Measurements from ENCODE around the gene OR10G7. TPM values are rescaled to one million over a fixed set of nuclear protein-coding genes. Genes with fewer than 3 reads are reported as not detected.

Gene OR10G7
- total and polyA plus RNA-seq, 2 of the 13 experiments (the other 11 are each of a cell fraction or from before 2014, with no cell fraction given), result not detected

GRCh38 chr11:124079631-124080326 is 38.7 kb upstream of the OR10G7 start:
- DNase-seq (ENCODE audit: low spot score) (no peak), ATAC-seq (no peak), FAIRE-seq (no peak)
- Histone ChIP-seq H3K9me3 (ENCODE audit: low read length) (no peaks in the 10 kb centered on the region), H3K4me3 (replicated peaks in 1 of 3; ENCODE audit: insufficient read depth in 1 of 3, low read depth in 2 of 3, low read length in 3 of 3) (no peak overlapping the region), H3K79me2 (ENCODE audit: insufficient read depth, low read length) (no peaks in the 10 kb centered on the region), H3K27ac (ENCODE audit: extremely low read length, insufficient read depth, low read length) (no peak overlapping the region), H2AFZ (ENCODE audit: low read length) (no peak overlapping the region), H3K4me2 (ENCODE audit: low read depth, low read length) (no peak overlapping the region), H4K20me1 (ENCODE audit: insufficient read depth, low read length) (no peaks in the 10 kb centered on the region), H3K9ac (ENCODE audit: insufficient read depth, low read depth, low read length) (no peak overlapping the region), H3K27me3 (ENCODE audit: control insufficient read depth in 1 of 2, insufficient read depth in 2 of 2, low read length in 2 of 2) (peaks cover 7 to 18% of the 10 kb centered on the region in 2 experiments; a peak in 4 of 5 replicates), H3K36me3 (replicated peaks in 1 of 2; ENCODE audit: control insufficient read depth in 1 of 2, insufficient read depth in 2 of 2, low read length in 2 of 2) (no peaks in the 10 kb centered on the region), H3K4me1 (ENCODE audit: insufficient read depth, low read length) (0 out of 2 replicates have a peak, but pooled peaks cover 9% of the 10 kb centered on the region)
- CTCF ChIA-PET (ENCODE audit: low intra/inter-chr PET ratio, low total read pairs), result no interaction called here
- TF ChIP-seq ZBTB49 (CRISPR knock-in tag; IDR thresholded peaks at IDR 0.05; ENCODE audit: borderline replicate concordance) (no peak), ZBTB20 (CRISPR knock-in tag; IDR thresholded peaks at IDR 0.05; ENCODE audit: borderline replicate concordance, low read depth) (no peak), FOXK2 (IDR thresholded peaks at IDR 0.05) (no peak), ZGPAT (CRISPR knock-in tag; IDR thresholded peaks at IDR 0.05) (no peak), PRPF4 (IDR thresholded peaks at IDR 0.05; ENCODE audit: low read depth, low read length, poor library complexity, severe bottlenecking) (no peak), ZNF761 (CRISPR knock-in tag; conservative IDR thresholded peaks at IDR 0.05) (no peak), CEBPB (IDR thresholded peaks at IDR 0.05; ENCODE audit: borderline replicate concordance, low read depth, low read length) (no peak), ZNF362 (CRISPR knock-in tag; IDR thresholded peaks at IDR 0.05; ENCODE audit: borderline replicate concordance) (no peak), THAP11 (CRISPR knock-in tag; IDR thresholded peaks at IDR 0.05) (no peak)
- TF ChIP-seq, protein P1, sequence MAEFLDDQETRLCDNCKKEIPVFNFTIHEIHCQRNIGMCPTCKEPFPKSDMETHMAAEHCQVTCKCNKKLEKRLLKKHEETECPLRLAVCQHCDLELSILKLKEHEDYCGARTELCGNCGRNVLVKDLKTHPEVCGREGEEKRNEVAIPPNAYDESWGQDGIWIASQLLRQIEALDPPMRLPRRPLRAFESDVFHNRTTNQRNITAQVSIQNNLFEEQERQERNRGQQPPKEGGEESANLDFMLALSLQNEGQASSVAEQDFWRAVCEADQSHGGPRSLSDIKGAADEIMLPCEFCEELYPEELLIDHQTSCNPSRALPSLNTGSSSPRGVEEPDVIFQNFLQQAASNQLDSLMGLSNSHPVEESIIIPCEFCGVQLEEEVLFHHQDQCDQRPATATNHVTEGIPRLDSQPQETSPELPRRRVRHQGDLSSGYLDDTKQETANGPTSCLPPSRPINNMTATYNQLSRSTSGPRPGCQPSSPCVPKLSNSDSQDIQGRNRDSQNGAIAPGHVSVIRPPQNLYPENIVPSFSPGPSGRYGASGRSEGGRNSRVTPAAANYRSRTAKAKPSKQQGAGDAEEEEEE (CRISPR knock-in tag; IDR thresholded peaks at IDR 0.05; ENCODE audit: borderline replicate concordance), result no peak
- TF ChIP-seq, protein P2, sequence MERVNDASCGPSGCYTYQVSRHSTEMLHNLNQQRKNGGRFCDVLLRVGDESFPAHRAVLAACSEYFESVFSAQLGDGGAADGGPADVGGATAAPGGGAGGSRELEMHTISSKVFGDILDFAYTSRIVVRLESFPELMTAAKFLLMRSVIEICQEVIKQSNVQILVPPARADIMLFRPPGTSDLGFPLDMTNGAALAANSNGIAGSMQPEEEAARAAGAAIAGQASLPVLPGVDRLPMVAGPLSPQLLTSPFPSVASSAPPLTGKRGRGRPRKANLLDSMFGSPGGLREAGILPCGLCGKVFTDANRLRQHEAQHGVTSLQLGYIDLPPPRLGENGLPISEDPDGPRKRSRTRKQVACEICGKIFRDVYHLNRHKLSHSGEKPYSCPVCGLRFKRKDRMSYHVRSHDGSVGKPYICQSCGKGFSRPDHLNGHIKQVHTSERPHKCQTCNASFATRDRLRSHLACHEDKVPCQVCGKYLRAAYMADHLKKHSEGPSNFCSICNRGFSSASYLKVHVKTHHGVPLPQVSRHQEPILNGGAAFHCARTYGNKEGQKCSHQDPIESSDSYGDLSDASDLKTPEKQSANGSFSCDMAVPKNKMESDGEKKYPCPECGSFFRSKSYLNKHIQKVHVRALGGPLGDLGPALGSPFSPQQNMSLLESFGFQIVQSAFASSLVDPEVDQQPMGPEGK (CRISPR knock-in tag; IDR thresholded peaks at IDR 0.05), result no peak
- TF ChIP-seq, protein P3, sequence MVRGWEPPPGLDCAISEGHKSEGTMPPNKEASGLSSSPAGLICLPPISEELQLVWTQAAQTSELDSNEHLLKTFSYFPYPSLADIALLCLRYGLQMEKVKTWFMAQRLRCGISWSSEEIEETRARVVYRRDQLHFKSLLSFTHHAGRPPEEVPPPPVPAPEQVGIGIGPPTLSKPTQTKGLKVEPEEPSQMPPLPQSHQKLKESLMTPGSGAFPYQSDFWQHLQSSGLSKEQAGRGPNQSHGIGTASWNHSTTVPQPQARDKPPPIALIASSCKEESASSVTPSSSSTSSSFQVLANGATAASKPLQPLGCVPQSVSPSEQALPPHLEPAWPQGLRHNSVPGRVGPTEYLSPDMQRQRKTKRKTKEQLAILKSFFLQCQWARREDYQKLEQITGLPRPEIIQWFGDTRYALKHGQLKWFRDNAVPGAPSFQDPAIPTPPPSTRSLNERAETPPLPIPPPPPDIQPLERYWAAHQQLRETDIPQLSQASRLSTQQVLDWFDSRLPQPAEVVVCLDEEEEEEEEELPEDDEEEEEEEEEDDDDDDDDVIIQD (CRISPR knock-in tag; IDR thresholded peaks at IDR 0.05; ENCODE audit: low read depth), result no peak
- WGBS (ENCODE audit: low lambda C conversion rate), result 30% methylated on average over 8 of the region's 8 CpGs
- in situ Hi-C loops (cut with HindIII; ENCODE audit: extremely low pct_ligation_motif_present, low pct_unique_long_range_greater_than_20kb) (loop anchor here (5.0 kb wide), 1 partner anchor 118 kb away; no protein-coding TSS in a partner anchor), intact Hi-C loops (cut with micrococcal nuclease; ENCODE audit: unreplicated experiment) (no loop called here)
- BruUV-seq (replicated peaks), result no TSS peak
- POLR2A ChIA-PET, result no interaction called here
